ENCODE results near the gene OR51B5. TPM values are rescaled to one million over a fixed set of nuclear protein-coding genes. Genes with fewer than 3 reads are reported as not detected.

Gene OR51B5
- total RNA-seq, 1 experiment from 2014 or later = not detected

GRCh38 chr11:5383576-5383975 is 40.3 kb upstream of the OR51B5 start, which contains the start of gene OR51M1:
Gene OR51M1, plus strand, starts transcription at chr11:5383812. Its CDS starts 5,587 bp downstream, at chr11:5389399.
- Histone ChIP-seq H3K27me3 (replicated peaks; ENCODE audit: control insufficient read depth, insufficient read depth, low read length) (no peaks in the 10 kb centered on the region), H3K36me3 (ENCODE audit: control insufficient read depth, insufficient read depth, low read length) (no peaks in the 10 kb centered on the region), H3K4me1 (no peaks in the 10 kb centered on the region), H3K9me3 (no peaks in the 10 kb centered on the region), H3K4me3 (ENCODE audit: low read depth, low read length) (no peak within 1 kb of the TSS)
- Mint-ChIP-seq H3K4me3 (ENCODE audit: unreplicated experiment) (no peak within 1 kb of the TSS), H3K9me3 (ENCODE audit: unreplicated experiment) (no peaks in the 10 kb centered on the region), H3K36me3 (ENCODE audit: insufficient read depth, unreplicated experiment) (no peaks in the 10 kb centered on the region), H3K27me3 (ENCODE audit: insufficient read depth, unreplicated experiment) (peaks cover 2% of the 10 kb centered on the region), H3K27ac (ENCODE audit: unreplicated experiment) (no peak within 1 kb of the TSS), H3K4me1 (ENCODE audit: low read depth, unreplicated experiment) (no peaks in the 10 kb centered on the region)
- no TSS peak for BruUV-seq (replicated peaks)
- CTCF ChIA-PET = no interaction called here
- intact Hi-C loops (cut with micrococcal nuclease; ENCODE audit: unreplicated experiment) = no loop called here
- no peak for DNase-seq
- POLR2A ChIA-PET = no interaction called here
- no peak for TF ChIP-seq CTCF (IDR thresholded peaks at IDR 0.05; ENCODE audit: insufficient read depth in 1 of 2, low read depth in 1 of 2, low read length in 1 of 2, severe bottlenecking in 1 of 2, unreplicated experiment in 1 of 2)

- H3K27me3 Mint-ChIP-seq (ENCODE audit: insufficient read depth, unreplicated experiment) = peaks cover 6% of the 10 kb centered on the region
- TF ChIP-seq CTCF (IDR thresholded peaks at IDR 0.05; ENCODE audit: insufficient read depth in 1 of 2, low read depth in 1 of 2, low read length in 1 of 2, severe bottlenecking in 1 of 2, unreplicated experiment in 1 of 2) = peak; percentile 78 to 92
- BruUV-seq (replicated peaks) = no TSS peak
- Histone ChIP-seq H3K9me3 (no peaks in the 10 kb centered on the region), H3K36me3 (ENCODE audit: control insufficient read depth, insufficient read depth, low read length) (no peaks in the 10 kb centered on the region), H3K4me1 (no peaks in the 10 kb centered on the region), H3K27me3 (replicated peaks; ENCODE audit: control insufficient read depth, insufficient read depth, low read length) (no peaks in the 10 kb centered on the region), H3K4me3 (ENCODE audit: low read depth, low read length) (no peak overlapping the region)
- no peaks in the 10 kb centered on the region for H3K36me3 Mint-ChIP-seq (ENCODE audit: insufficient read depth, unreplicated experiment)
- intact Hi-C loops (cut with micrococcal nuclease; ENCODE audit: unreplicated experiment) = loop anchor here (1.0 kb wide), 3 partner anchors 177 to 755 kb away; no protein-coding TSS in a partner anchor
- H3K27ac Mint-ChIP-seq (ENCODE audit: unreplicated experiment) = no peak overlapping the region
- CTCF ChIA-PET = no interaction called here
- POLR2A ChIA-PET = no interaction called here
- peak; percentile 71 to 73 for DNase-seq
- no peaks in the 10 kb centered on the region for H3K4me1 Mint-ChIP-seq (ENCODE audit: low read depth, unreplicated experiment)
- H3K9me3 Mint-ChIP-seq (ENCODE audit: unreplicated experiment) = no peaks in the 10 kb centered on the region
- no peak overlapping the region for H3K4me3 Mint-ChIP-seq (ENCODE audit: unreplicated experiment)
Observed at GRCh38 chr11:5380740-5381342, 37.5 kb upstream of the OR51B5 start.

- Mint-ChIP-seq H3K27me3 (ENCODE audit: insufficient read depth, unreplicated experiment) (peaks cover 15% of the 10 kb centered on the region), H3K36me3 (ENCODE audit: insufficient read depth, unreplicated experiment) (no peaks in the 10 kb centered on the region), H3K4me3 (ENCODE audit: unreplicated experiment) (no peak overlapping the region), H3K9me3 (ENCODE audit: unreplicated experiment) (no peaks in the 10 kb centered on the region), H3K27ac (ENCODE audit: unreplicated experiment) (no peak overlapping the region), H3K4me1 (ENCODE audit: low read depth, unreplicated experiment) (no peaks in the 10 kb centered on the region)
- DNase-seq = peak in 1 of 2 experiments; percentile 13
- peak in 1 of 2 experiments; percentile 20 for TF ChIP-seq CTCF (IDR thresholded peaks at IDR 0.05; ENCODE audit: insufficient read depth in 1 of 2, low read depth in 1 of 2, low read length in 1 of 2, severe bottlenecking in 1 of 2, unreplicated experiment in 1 of 2)
- Histone ChIP-seq H3K9me3 (no peaks in the 10 kb centered on the region), H3K36me3 (ENCODE audit: control insufficient read depth, insufficient read depth, low read length) (no peaks in the 10 kb centered on the region), H3K4me1 (no peaks in the 10 kb centered on the region), H3K27me3 (replicated peaks; ENCODE audit: control insufficient read depth, insufficient read depth, low read length) (no peaks in the 10 kb centered on the region), H3K4me3 (ENCODE audit: low read depth, low read length) (no peak overlapping the region)
- BruUV-seq (replicated peaks) = no TSS peak
- POLR2A ChIA-PET = no interaction called here
- intact Hi-C loops (cut with micrococcal nuclease; ENCODE audit: unreplicated experiment) = loop anchor here (1.0 kb wide), 2 partner anchors 164 to 245 kb away; no protein-coding TSS in a partner anchor
- CTCF ChIA-PET = no interaction called here
Observed at GRCh38 chr11:5369789-5370188, 26.5 kb upstream of the OR51B5 start.

Data from Caco-2 (cell line).